Smooth muscle cell (in vitro differentiated cells): ENCODE measurements around the gene OR52H1. TPM values are rescaled to one million over a fixed set of nuclear protein-coding genes. Genes with fewer than 3 reads are reported as not detected.

Experiments used
- DNase-seq: peaks from one replicate; lab custom pipeline; 2025; ENCODE audit not compliant: unreplicated experiment; lab: John Stamatoyannopoulos, UW
- H2AFZ ChIP-seq: fragments of 200-600 bp; sonication (generic); 2 replicates; pipeline ENCODE4 v1.6.0; 2016; ENCODE audit warnings: antibody characterized with exemption, low read depth, mild to moderate bottlenecking
- H3F3A ChIP-seq: fragments of 200-600 bp; sonication (generic); 2 replicates; pipeline ENCODE4 v1.6.0; 2017; ENCODE audit warnings: antibody characterized with exemption, low read depth
- H3K27ac ChIP-seq: fragments of 200-600 bp; sonication (generic); 2 replicates; pipeline ENCODE4 v1.5.1; 2016; ENCODE audit warnings: low read depth, mild to moderate bottlenecking
- H3K27me3 ChIP-seq: fragments of 200-600 bp; sonication (generic); 2 replicates; pipeline ENCODE4 v1.6.1; 2016; ENCODE audit warnings: low read depth, mild to moderate bottlenecking
- H3K36me3 ChIP-seq: fragments of 200-600 bp; sonication (generic); 2 replicates; pipeline ENCODE4 v1.5.1; 2016; ENCODE audit warnings: low read depth
- H3K4me1 ChIP-seq: fragments of 200-600 bp; sonication (generic); 2 replicates; pipeline ENCODE4 v1.5.1; 2016; ENCODE audit warnings: low read depth
- H3K4me2 ChIP-seq: fragments of 200-600 bp; sonication (generic); 2 replicates; pipeline ENCODE4 v1.6.0; 2016; ENCODE audit warnings: mild to moderate bottlenecking
- H3K4me3 ChIP-seq: fragments of 200-600 bp; sonication (generic); 2 replicates; pipeline ENCODE4 v1.5.1; 2016; ENCODE audit warnings: mild to moderate bottlenecking
- H3K79me2 ChIP-seq: fragments of 200-600 bp; sonication (generic); 2 replicates; pipeline ENCODE4 v1.6.0; 2016; ENCODE audit warnings: low read depth, mild to moderate bottlenecking
- H3K9ac ChIP-seq: fragments of 200-600 bp; sonication (generic); 2 replicates; pipeline ENCODE4 v1.6.0; 2016; ENCODE audit warnings: low read depth
- H3K9me3 ChIP-seq: fragments of 200-600 bp; sonication (generic); replicated peaks from 2 replicates; pipeline ENCODE4 v1.5.1; 2016; ENCODE audit warnings: low read depth
- H4K20me1 ChIP-seq: fragments of 200-600 bp; sonication (generic); 2 replicates; pipeline ENCODE4 v1.6.0; 2016; ENCODE audit warnings: low read depth
- CTCF ChIP-seq: fragments of 200-600 bp; sonication (generic); IDR thresholded peaks from 2 replicates; pipeline ENCODE4 v1.5.1; 2017; ENCODE audit warnings: borderline replicate concordance, mild to moderate bottlenecking, antibody characterized with exemption; ENCODE audit not compliant: insufficient read depth, poor library complexity, severe bottlenecking
- WGBS: methylation state at CpG from one replicate; pipeline ENCODE4 v1.1.7; 2016; ENCODE audit warnings: low lambda C conversion rate; 5-methylcytosine and 5-hydroxymethylcytosine counted together
- polyA plus RNA-seq: library from polyadenylated mRNA; unstranded; fragments of >200 nt; fragmentation: Nextera tagmentation; extraction: Ambion mirVana; gene quantifications from 2 replicates; pipeline ENCODE4 v1.2.1, GENCODE V29; 2016
- total RNA-seq: library from RNA; depleted of rRNA; stranded (reverse); fragments of >200 nt; gene quantifications from 2 replicates; pipeline ENCODE4 v1.2.3, GENCODE V29; 2014

The OR52H1 gene
- total and polyA plus RNA-seq, 2 experiments from 2014 or later = not detected

- WGBS = 84% methylated on average over 2 of the region's 2 CpGs
Measured at GRCh38 chr11:5516599-5516998, 31.7 kb downstream of the OR52H1 start, which contains the start of gene UBQLNL. Gene UBQLNL (minus strand): TSS chr11:5516699. CDS start chr11:5516441, 258 bp downstream.

GRCh38 chr11:5514841-5515240, 33.5 kb downstream of the OR52H1 start:
- no peak overlapping the region for H3K27ac ChIP-seq
- DNase-seq = no peak
- H3K79me2 ChIP-seq = no peaks in the 10 kb centered on the region
- H3K9me3 ChIP-seq = no peaks in the 10 kb centered on the region
- H3K4me3 ChIP-seq = no peak overlapping the region
- TF ChIP-seq CTCF = no peak
- H3K27me3 ChIP-seq = no peaks in the 10 kb centered on the region
- no peaks in the 10 kb centered on the region for H3K36me3 ChIP-seq
- H2AFZ ChIP-seq = no peak overlapping the region
- no peak overlapping the region for H3K4me2 ChIP-seq
- H3F3A ChIP-seq = no peaks in the 10 kb centered on the region
- H4K20me1 ChIP-seq = no peaks in the 10 kb centered on the region
- H3K9ac ChIP-seq = no peak overlapping the region
- no peaks in the 10 kb centered on the region for H3K4me1 ChIP-seq

More at GRCh38 chr11:5516599-5516998, 31.7 kb downstream of the OR52H1 start, which contains the start of gene UBQLNL:
- no peaks in the 10 kb centered on the region for H3K4me1 ChIP-seq
- no peak within 1 kb of the TSS for H3K9ac ChIP-seq
- no peak within 1 kb of the TSS for H3K27ac ChIP-seq
- no peaks in the 10 kb centered on the region for H3K36me3 ChIP-seq
- TF ChIP-seq CTCF = no peak
- no peaks in the 10 kb centered on the region for H3K9me3 ChIP-seq
- DNase-seq = no peak
- H3K4me3 ChIP-seq = no peak within 1 kb of the TSS
- H3K4me2 ChIP-seq = no peak within 1 kb of the TSS
- no peaks in the 10 kb centered on the region for H3K79me2 ChIP-seq
- no peaks in the 10 kb centered on the region for H3K27me3 ChIP-seq
- no peak within 1 kb of the TSS for H2AFZ ChIP-seq
- no peaks in the 10 kb centered on the region for H4K20me1 ChIP-seq
- H3F3A ChIP-seq = no peaks in the 10 kb centered on the region

GRCh38 chr11:5509803-5510202, 38.5 kb downstream of the OR52H1 start, which contains the start of gene UBQLN3:
Gene UBQLN3 (minus strand): TSS chr11:5509957. CDS start chr11:5509558, 399 bp downstream.
- no peak within 1 kb of the TSS for H2AFZ ChIP-seq
- WGBS = 89% methylated on average over 4 of the region's 4 CpGs

More at GRCh38 chr11:5509803-5510202, 38.5 kb downstream of the OR52H1 start, which contains the start of gene UBQLN3:
- Histone ChIP-seq H3K79me2 (no peaks in the 10 kb centered on the region), H3K36me3 (no peaks in the 10 kb centered on the region), H3K4me3 (no peak within 1 kb of the TSS), H4K20me1 (no peaks in the 10 kb centered on the region), H3K27ac (no peak within 1 kb of the TSS), H3K9me3 (no peaks in the 10 kb centered on the region), H3K4me1 (no peaks in the 10 kb centered on the region), H3K4me2 (no peak within 1 kb of the TSS), H3K27me3 (no peaks in the 10 kb centered on the region), H3F3A (no peaks in the 10 kb centered on the region), H3K9ac (no peak within 1 kb of the TSS)
- TF ChIP-seq CTCF = no peak
- no peak for DNase-seq
